ENCODE data around the gene PDE4D. TPM values are rescaled to one million over a fixed set of nuclear protein-coding genes. Genes with fewer than 3 reads are reported as not detected.

The PDE4D gene
- total RNA-seq, 1 experiment from 2014 or later, result 5.3 TPM

DNA sequence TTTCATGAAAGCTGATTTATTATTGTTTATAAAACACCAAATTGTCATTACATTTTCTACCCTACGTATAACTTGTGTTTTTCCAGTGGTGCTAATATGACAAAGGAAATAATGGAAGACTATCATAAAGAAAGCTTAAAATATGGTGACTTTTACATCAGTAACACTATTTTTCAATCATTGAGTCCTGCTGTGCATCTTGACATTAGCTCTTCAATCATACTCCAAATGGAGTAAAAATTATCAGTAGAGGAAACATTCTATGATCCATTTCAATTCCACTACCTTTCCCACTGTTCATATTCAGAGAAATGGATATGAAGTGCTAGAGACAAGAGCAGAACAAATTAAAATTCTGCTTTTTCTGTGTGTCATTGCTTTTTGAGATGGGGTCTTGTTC, 774.0 kb downstream of the PDE4D start:
- no peak for DNase-seq
- Histone ChIP-seq H3K4me3 (ENCODE audit: insufficient read depth, low read depth, low read length) (no peak overlapping the region), H3K36me3 (replicated peaks; ENCODE audit: control insufficient read depth, insufficient read depth, low read length) (no peaks in the 10 kb centered on the region), H3K27me3 (ENCODE audit: control insufficient read depth, insufficient read depth, low read length) (no peaks in the 10 kb centered on the region)

DNA sequence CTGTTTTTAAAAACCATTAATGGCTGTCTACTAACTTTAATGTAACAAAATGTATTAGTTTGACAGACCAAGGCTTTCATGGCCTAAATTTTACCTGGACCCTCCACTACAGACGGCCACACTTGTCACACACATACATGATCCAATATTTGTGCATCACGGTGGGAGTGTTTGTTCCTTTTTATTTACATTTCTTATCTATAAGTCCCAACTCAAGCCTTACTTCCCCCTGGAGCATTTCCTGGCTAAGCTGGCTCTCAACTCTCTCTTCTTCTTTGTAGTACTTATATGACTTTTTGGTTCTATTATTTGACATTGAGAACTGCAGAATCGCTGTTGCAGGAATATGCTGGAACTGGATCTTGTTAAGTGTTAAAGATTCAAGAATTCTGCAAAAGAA, 776.2 kb downstream of the PDE4D start:
- no peak for DNase-seq
- Histone ChIP-seq H3K36me3 (replicated peaks; ENCODE audit: control insufficient read depth, insufficient read depth, low read length) (no peaks in the 10 kb centered on the region), H3K4me3 (ENCODE audit: insufficient read depth, low read depth, low read length) (no peak overlapping the region), H3K27me3 (ENCODE audit: control insufficient read depth, insufficient read depth, low read length) (no peaks in the 10 kb centered on the region)

DNA sequence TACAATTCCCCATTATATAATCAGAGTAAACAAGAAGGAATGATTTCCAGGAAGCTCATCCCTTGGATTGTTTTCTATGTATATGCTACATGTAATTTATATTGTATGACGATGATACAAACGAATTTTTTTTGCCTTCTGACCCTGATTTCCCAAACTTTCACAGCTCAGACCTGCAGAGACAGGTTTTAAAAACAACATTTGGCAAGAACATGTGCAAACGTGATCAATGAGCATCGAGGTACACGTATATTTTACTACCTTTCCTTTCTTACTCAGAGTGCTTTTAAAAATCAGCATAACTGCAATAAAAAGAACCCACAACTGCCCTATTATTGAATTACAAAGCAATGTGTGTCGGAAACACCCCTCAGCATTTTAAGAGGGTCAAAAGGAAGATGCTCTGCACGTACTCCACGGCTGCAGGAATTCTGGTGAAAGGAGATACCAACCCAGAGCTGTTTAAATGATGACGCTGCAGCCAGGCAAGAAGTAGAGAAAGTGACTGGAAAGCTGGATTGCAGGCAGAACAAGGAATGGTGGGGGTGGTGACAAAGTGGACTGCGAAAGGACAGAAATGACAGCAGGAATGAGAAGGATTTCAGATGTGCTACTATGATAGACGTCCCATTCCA, 777.2 kb downstream of the PDE4D start:
- no peak for DNase-seq
- Histone ChIP-seq H3K27me3 (ENCODE audit: control insufficient read depth, insufficient read depth, low read length) (no peaks in the 10 kb centered on the region), H3K4me3 (ENCODE audit: insufficient read depth, low read depth, low read length) (no peak overlapping the region), H3K36me3 (replicated peaks; ENCODE audit: control insufficient read depth, insufficient read depth, low read length) (no peaks in the 10 kb centered on the region)

DNA sequence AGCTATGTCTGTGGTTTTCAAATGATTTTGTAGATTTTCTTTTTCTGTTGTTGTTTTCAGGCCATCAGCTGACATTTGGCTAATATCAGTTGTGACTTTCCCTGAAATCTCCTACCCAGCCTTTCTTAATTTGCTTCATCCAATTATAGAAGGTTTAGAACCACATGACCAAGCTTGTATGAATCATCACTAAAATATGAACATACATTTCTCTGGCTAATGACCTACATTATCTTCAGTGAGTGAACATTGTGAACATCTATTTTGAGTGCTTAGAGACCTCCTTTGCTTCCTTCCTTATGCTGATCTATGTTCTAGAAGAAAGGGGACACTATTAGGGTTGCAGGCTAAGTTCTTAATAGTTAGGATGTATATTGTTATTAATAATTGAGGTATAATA, 778.2 kb downstream of the PDE4D start:
- Histone ChIP-seq H3K27me3 (ENCODE audit: control insufficient read depth, insufficient read depth, low read length) (no peaks in the 10 kb centered on the region), H3K4me3 (ENCODE audit: insufficient read depth, low read depth, low read length) (no peak overlapping the region), H3K36me3 (replicated peaks; ENCODE audit: control insufficient read depth, insufficient read depth, low read length) (no peaks in the 10 kb centered on the region)
- no peak for DNase-seq

DNA sequence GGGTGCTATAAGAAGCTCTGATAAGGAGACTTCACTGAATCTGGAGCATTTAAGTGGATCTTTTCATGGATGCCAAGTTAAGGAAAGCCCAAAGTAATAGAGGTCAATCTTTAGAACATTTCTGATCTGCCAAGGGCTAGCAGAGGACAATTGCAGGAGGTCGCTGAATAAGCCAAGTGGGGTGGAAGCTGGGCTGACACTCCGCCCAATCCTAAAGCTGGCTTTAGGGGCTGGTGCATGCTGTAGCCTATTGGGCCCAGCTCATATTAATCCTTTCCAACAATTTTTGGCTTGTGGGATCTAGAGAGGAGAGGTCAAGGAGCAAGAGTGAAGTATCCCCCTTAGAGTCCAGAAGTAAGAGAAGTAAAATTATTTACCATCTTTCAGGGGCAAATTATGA, 784.1 kb downstream of the PDE4D start:
- H3K27me3 ChIP-seq (ENCODE audit: control insufficient read depth, insufficient read depth, low read length), result no peaks in the 10 kb centered on the region
- no peaks in the 10 kb centered on the region for H3K36me3 ChIP-seq (replicated peaks; ENCODE audit: control insufficient read depth, insufficient read depth, low read length)
- no peak overlapping the region for H3K4me3 ChIP-seq (ENCODE audit: insufficient read depth, low read depth, low read length)
- no peak for DNase-seq

DNA sequence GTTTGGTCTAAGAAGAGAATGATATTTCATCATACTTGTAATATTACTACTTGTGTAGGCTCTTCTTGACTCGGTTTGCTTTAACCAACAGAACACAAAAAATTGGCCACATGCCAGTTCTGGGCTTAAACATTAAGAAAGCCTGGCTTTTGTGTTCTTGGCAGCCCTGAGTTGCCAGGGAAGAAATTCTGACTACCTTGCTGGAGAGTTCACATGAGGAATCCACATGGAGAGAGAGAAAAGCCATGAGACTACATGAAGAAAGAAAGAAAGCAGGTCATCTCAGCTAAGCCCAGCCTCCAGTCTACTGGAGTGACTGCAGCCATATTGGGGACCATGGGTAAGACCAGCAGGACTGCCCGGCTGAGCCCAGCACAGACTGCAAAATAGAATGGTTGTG, 785.8 kb downstream of the PDE4D start:
- no peaks in the 10 kb centered on the region for H3K36me3 ChIP-seq (replicated peaks; ENCODE audit: control insufficient read depth, insufficient read depth, low read length)
- no peaks in the 10 kb centered on the region for H3K27me3 ChIP-seq (ENCODE audit: control insufficient read depth, insufficient read depth, low read length)
- no peak for DNase-seq
- H3K4me3 ChIP-seq (ENCODE audit: insufficient read depth, low read depth, low read length), result no peak overlapping the region

DNA sequence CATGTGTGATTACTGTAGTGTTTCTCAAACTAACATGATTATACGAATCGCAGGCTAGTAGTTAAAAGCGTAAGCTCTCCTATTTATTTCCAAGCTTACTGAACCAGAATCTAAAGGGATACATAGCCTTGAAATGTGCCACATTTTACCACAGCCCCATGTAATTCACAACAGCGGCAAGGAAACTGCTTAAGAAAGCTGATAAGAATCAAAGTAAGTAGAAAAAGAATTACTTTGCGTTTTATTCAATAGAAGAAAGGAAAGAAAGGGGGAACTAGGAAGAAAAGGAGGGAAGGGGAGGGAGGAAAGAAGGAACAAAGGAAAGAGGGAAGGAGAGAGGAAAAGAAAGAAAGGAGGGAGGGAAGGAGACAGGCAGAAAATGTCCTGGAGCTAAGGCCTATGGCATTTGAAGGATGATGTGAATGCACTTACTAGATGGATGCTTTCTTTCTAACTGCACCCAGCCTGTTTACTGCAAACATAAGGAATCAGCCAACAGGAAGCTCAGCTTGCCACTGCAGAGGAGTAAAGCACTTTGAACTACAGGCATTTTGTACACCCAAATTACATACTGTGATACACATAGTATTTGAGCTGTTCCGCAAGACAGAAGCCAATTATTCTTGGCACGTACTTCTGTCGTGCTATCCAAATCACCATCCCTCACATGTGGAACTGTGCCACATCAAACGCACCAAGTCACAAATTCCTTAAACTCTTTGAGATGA, 789.0 kb downstream of the PDE4D start:
- Histone ChIP-seq H3K36me3 (replicated peaks; ENCODE audit: control insufficient read depth, insufficient read depth, low read length) (no peaks in the 10 kb centered on the region), H3K4me3 (ENCODE audit: insufficient read depth, low read depth, low read length) (no peak overlapping the region), H3K27me3 (ENCODE audit: control insufficient read depth, insufficient read depth, low read length) (no peaks in the 10 kb centered on the region)
- no peak for DNase-seq

DNA sequence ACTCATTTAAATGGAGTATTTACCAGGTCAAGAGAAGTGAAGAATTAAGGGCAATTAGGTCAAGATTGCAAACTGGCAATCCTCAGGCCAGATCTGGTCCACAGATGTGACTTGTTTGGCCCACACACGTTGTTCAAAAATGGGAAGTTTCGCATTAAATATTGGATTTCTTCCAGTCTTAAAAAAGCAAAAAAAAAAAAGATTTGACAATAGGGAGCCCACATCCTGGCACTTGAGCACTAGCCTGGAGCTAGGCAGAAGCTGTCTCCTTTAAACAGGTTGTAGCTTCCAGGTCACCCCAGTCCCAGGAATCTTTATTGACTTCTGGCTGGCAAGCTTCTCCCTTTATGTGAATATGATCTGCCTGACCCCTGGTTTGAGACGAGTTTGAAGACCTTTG, 790.2 kb downstream of the PDE4D start:
- DNase-seq, result no peak
- H3K36me3 ChIP-seq (replicated peaks; ENCODE audit: control insufficient read depth, insufficient read depth, low read length), result no peaks in the 10 kb centered on the region
- no peaks in the 10 kb centered on the region for H3K27me3 ChIP-seq (ENCODE audit: control insufficient read depth, insufficient read depth, low read length)
- no peak overlapping the region for H3K4me3 ChIP-seq (ENCODE audit: insufficient read depth, low read depth, low read length)

DNA sequence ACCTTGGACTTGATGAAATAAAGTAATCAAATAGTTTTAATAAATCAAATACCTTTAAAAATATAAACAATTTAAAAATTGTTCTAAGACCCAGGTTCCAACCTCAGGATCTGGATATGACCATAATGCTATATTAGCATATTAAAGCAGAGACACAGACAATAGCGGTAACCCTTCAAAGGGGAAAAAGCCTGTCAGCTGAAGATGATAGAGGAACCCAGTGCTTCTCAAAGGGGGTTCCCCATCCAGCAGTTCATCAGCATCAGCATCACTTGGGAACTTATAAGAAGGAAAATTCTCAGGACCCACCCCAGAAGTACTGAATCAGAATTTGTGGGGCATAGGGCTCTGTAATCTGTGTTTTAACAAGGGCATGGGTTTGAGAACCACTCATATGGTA, 791.1 kb downstream of the PDE4D start:
- H3K27me3 ChIP-seq (ENCODE audit: control insufficient read depth, insufficient read depth, low read length), result no peaks in the 10 kb centered on the region
- no peak overlapping the region for H3K4me3 ChIP-seq (ENCODE audit: insufficient read depth, low read depth, low read length)
- H3K36me3 ChIP-seq (replicated peaks; ENCODE audit: control insufficient read depth, insufficient read depth, low read length), result no peaks in the 10 kb centered on the region
- no peak for DNase-seq

DNA sequence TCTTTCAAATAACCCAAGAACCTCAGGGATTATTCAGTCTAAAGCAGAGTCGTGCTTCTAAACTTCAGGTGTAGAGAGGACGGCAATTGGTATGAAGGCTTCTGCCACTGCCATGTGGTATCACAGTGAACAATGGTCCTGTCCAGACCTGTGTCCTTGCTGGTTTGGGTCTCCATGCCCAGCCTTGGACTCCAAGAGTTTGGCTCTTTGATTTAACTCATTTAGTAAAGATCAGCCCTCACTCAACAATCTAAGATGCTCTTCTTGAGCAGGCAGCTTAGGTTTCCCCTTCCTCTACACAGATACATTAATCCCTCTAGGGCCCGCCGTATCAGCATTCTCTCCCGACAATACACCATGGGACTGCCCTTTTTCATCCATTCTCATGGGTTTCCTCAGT, 792.7 kb downstream of the PDE4D start:
- no peaks in the 10 kb centered on the region for H3K36me3 ChIP-seq (replicated peaks; ENCODE audit: control insufficient read depth, insufficient read depth, low read length)
- H3K4me3 ChIP-seq (ENCODE audit: insufficient read depth, low read depth, low read length), result no peak overlapping the region
- H3K27me3 ChIP-seq (ENCODE audit: control insufficient read depth, insufficient read depth, low read length), result no peaks in the 10 kb centered on the region
- no peak for DNase-seq

DNA sequence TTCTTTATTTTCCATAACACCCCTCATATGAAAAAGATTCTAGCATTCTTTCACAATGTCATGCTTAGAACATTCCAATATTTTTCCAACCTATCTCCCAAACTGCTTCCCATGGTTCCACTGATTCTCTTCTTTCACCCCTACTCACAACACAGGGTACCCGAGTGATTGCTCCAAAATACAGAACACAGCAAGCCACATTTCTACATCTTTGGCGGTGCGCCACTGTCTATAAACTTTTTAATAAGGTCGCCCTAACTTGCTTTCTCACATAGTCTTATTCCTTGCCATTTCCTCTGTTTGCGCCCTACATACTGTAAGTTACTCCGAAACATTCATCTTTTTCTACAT, 793.6 kb downstream of the PDE4D start:
- no peak for DNase-seq
- Histone ChIP-seq H3K4me3 (ENCODE audit: insufficient read depth, low read depth, low read length) (no peak overlapping the region), H3K27me3 (ENCODE audit: control insufficient read depth, insufficient read depth, low read length) (no peaks in the 10 kb centered on the region), H3K36me3 (replicated peaks; ENCODE audit: control insufficient read depth, insufficient read depth, low read length) (no peaks in the 10 kb centered on the region)

DNA sequence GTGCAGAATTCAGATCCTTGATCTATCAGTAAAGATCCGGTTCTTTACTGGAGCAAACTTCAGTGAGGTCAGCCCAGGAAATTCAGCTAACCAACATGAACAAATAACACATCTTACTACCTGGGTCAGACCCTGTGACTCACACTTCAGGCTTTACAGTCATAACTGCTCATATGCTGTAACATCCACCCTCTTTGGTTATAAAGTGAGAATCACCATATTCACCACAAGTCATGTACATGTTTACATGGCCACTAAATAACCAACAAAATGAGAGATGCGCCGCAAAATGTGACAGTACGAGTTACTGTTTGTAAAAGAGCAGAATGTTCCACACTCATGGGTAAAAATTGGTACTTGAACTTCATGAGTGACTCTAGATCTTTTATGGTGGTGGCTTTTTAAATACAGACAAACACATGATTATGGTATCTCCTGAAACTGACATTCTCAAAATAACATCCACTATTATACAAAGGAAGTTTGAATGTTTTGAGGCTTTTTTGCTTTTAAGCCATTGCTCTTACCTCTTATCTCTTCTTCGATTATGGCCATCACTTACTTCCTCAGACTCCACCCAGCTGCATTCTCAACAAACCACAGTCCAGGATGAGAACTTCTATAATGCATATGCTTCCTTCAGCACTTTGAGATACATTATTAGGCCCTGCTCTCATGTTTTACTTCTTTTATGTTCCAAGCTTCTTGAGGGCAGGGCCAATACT, 794.1 kb downstream of the PDE4D start:
- H3K4me3 ChIP-seq (ENCODE audit: insufficient read depth, low read depth, low read length), result no peak overlapping the region
- DNase-seq, result no peak
- H3K27me3 ChIP-seq (ENCODE audit: control insufficient read depth, insufficient read depth, low read length), result no peaks in the 10 kb centered on the region
- H3K36me3 ChIP-seq (replicated peaks; ENCODE audit: control insufficient read depth, insufficient read depth, low read length), result no peaks in the 10 kb centered on the region

DNA sequence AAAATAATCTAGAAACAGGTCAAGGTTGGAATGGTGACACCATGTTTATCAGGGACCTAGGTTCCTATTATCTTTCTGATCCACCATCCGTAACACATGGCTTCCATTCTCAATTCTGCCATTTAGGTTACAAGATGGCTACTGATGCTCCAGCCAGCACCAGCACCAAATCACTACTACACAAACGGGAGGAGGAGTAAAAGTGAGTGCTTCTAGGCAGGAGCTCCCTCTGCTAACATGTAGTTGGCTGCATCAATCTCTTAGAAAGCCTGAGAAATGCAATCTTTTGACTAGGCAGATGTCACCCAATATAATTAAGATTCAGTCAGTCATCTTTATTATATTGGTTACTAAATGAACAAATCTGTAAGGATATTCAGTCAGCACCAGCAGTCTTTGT, 794.8 kb downstream of the PDE4D start:
- Histone ChIP-seq H3K36me3 (replicated peaks; ENCODE audit: control insufficient read depth, insufficient read depth, low read length) (no peaks in the 10 kb centered on the region), H3K4me3 (ENCODE audit: insufficient read depth, low read depth, low read length) (no peak overlapping the region), H3K27me3 (ENCODE audit: control insufficient read depth, insufficient read depth, low read length) (no peaks in the 10 kb centered on the region)
- DNase-seq, result no peak

DNA sequence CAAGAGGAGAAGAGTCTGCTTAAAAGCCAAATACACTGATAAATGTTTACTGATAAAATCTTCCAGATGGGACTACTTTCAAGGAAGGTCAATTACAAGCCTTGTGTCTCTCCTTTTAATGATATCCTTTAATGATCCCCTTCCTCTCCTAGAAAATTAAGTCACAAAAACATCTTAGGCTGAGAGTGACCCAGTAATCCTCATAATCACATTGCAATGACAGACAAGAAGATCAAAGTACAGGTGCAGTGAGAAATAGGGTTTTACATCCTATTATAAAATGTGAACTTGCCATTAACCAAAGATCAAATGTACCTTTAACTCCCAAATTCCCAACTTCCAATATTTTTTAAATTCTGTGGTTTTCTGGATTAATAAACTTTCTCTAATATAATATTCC, 795.8 kb downstream of the PDE4D start:
- DNase-seq, result no peak
- no peak overlapping the region for H3K4me3 ChIP-seq (ENCODE audit: insufficient read depth, low read depth, low read length)
- H3K27me3 ChIP-seq (ENCODE audit: control insufficient read depth, insufficient read depth, low read length), result no peaks in the 10 kb centered on the region
- no peaks in the 10 kb centered on the region for H3K36me3 ChIP-seq (replicated peaks; ENCODE audit: control insufficient read depth, insufficient read depth, low read length)

DNA sequence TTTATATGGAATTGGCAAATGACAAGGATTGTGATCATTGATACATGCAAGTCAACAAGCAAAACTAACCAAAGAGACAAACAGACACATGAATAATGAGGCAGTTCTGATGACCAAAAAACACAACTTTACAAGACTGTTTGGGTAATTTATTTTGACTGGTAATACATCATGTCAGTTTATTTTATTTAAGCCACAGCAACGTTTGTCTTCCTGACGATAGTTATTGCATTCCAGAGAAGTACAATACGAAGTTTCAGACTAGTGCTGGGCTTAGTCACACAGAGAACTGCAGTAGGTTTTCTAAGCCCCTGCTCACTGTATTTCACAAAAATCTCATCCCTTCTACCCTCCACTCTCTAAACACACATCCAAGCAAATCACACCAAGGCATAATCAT, 796.4 kb downstream of the PDE4D start:
- Histone ChIP-seq H3K4me3 (ENCODE audit: insufficient read depth, low read depth, low read length) (no peak overlapping the region), H3K36me3 (replicated peaks; ENCODE audit: control insufficient read depth, insufficient read depth, low read length) (no peaks in the 10 kb centered on the region), H3K27me3 (ENCODE audit: control insufficient read depth, insufficient read depth, low read length) (no peaks in the 10 kb centered on the region)
- DNase-seq, result no peak

Data from H7 (cell line).